Left forelimb (tissue), 1 donor: ENCODE results near the gene P2RY12.

ENCODE experiments used
- DNase-seq: peaks from one replicate; pipeline ENCODE4 v3.0.0-alpha.2; 2018; ENCODE audit warnings: low spot score

Gene P2RY12

DNA sequence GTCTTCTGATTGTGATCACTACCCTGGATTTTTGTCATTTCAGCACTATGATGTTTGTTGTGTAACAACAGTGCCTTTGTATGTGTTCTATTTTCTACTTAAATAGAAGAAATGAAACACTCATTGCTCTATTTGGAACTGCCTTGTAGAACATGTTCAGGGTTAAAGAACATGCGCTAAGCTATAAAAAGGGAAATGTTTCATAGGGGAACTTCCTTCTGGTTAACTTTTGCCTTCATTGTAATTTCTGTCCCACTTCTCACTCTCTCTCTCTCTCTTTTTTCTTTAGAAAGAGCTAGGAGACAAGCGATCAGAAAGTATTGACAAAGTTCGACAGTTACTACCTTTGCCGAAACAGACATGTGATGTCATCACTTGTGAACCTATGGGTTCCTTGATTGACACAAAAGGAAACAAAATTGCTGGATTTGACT, at the start of gene P2RY12:
Gene P2RY12 (minus strand): TSS at position 13 of the 434 bp plus-strand sequence. CDS start 45,908 bp downstream, outside the sequence.
- DNase-seq = no peak

DNA sequence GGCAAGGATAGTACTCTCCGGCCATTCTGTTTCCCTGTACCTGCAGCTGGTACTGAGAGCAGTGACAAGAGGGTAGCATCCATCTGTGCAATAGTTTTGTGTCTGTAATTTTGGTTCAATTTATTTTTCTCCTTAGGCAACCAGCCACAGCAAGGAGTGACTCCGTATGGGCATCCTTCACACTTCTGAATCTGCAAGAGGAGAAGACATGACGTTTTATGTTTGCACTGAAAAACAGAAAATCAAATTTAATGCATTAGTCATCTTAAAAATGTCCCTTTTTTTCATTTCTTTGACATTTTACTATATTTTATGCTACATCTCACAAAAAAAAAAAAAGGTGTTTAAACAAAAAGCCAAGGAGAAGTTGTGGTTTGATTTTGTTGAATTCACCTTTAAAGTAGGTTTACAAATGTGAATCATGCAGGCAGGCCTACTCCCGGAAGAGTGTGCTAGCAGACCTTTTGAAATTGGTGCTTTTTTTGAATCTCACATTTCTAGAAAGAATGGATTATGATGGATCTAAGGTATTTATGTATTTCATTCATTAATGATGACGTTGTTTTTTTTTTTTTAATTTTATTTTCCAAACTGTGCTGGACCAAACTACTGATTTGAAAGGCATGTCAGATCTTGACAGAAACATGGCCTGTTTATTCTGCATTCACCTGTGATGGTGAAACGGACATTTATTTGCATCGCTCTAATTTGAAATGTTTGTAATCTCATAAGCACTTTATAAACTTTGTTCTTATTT, 48.2 kb upstream of the P2RY12 start:
- DNase-seq = no peak

DNA sequence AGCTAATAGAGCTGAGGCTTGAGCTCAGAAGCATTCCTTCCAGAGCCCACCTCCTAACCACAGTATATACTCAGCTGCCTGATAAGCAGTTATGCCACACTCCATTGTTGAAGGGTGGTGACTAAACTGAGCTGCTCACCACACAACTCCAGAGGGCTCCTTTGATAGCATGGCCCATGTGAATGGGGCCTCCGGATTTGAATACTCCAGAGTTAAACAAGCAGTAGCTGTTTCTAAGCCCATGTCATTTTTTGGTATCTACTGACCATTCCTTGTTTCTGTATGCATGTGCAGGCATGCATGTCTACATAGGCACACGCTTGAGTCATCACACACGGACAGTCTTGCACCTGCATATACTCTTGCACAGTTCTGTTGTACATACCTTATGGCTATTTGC, 47.4 kb upstream of the P2RY12 start:
- no peak for DNase-seq

DNA sequence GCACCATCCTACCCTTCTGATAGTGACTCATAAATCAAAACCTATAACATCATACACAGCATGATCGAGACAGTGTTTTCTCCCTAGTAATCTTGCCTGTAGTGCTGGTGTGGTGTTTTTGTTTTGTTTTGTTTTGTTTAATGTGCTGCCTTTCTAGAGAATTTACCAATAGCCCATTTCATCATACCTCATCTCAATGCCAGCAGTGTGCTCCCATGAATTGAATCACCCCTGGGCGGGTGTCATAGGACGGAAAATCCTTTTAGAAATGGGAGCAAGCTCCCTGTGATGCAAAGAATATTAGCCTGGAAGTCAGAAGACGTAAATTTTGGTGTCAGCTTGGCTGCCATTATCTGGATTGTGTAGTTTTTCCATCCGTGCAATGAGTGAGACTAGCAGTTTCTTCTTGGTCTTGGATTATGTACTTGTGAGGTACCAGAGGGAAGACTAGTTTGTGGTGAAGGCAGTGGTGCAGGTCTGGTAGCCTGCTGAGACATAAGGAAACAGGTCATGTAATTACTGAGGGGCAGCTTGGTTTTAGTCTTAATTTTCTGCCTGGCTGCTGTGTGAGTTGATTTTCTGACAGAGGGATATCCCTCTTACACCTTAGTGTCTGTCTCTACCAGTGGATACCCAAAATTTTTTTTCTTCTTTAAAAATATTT, 46.4 kb upstream of the P2RY12 start:
- DNase-seq = no peak

DNA sequence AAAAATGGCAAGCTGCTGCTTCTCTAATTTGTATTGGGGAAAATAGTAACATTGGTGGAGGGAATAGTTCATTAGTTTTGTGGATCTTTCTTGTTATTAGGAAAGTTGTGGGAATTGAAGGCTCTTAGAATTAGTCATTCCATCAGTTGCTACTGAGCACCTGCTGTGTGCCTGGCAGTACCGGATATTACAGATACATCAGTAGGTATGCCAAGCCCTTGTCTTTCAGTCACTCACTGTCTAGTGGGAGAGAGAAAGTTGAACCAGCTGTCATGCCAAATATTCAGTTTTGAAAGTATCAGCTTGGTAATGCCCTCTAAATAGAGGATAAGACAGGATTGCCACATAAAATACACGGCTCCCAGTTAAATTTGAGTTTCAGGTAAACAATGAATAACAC, 43.8 kb upstream of the P2RY12 start:
- no peak for DNase-seq

DNA sequence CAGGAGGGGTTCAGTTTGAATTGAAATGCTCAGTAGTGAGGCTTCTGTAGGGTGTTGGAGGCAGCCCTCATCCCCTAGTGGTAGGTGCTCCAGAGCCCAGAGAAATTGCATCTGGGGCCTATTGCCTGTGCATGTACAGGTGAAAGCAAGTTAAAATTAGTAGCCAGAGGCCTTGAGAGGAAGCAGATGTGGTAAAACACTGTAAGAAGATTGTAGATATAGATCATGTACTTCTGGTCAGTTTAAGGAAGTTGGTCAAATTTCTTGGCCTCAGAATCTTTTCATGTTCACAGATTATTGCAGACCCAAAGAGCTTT, 41.7 kb upstream of the P2RY12 start:
- DNase-seq = no peak

DNA sequence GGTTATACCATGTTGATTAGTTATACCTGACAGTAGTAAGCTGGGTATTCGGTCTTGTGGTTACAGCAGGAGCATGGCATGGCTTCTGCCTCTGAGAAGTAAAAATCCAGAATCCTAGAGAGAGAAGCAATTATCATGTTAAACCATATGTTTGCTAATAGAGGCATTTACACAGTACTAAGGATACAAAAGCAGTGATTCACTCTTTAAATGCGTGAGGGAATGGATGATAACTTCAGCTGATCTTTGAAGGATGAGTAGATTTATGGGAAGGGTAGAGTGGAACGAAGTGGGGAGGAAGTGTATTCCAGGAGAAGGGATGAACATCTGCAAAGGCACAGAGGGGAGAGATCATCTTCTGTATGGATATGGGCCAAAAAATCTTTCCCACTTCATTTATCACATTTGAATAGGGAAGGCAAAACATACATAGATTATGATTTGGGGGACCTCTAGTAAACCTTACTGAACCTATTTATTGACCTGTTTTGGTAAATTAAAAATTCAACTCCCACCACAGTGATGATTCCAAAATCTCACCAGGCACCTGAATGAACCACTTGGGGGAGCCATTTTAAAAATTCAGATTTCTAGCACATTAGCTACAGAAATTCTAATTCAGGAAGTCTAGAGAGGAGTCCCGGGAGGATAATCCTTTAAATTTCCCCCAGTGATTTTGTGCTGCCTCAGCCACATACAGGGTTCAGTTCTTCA, 41.2 kb upstream of the P2RY12 start:
- no peak for DNase-seq

DNA sequence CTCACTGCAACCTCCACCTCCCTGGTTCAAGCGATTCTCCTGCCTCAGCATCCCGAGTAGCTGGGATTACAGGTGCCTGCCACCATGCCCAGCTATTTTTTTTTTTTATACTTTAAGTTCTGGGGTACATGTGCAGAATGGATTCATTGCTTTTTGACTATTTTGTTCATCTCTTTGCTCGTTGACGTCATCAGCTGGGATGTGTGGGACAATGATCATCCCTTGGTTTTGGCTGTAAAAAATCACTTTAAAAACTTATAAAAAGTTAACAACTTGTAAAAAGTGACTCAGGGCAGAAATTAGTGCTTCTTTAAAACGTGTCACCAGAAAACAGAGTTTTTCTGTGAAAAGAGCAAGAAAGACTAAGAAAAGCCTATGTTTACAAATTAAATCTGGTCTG, 38.5 kb upstream of the P2RY12 start:
- no peak for DNase-seq

DNA sequence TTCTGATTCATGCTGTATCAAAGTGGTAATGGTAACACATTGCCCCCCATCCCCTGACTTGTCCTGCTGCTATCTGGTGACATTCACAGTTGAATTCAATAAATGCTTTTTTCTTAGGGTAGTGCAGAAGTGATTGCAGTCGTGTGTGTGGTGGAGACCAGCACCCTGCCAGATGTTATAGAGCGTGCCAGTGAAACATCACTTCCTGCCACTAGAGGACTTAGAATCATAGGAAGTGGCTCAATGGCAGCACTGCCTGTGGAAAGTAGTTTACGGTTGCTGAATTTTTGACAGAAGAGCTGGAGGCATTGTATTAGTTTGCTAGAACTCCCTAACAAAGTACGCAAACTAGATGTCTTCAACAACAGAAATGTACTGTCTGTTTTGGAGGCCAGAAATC, 37.4 kb upstream of the P2RY12 start:
- no peak for DNase-seq

DNA sequence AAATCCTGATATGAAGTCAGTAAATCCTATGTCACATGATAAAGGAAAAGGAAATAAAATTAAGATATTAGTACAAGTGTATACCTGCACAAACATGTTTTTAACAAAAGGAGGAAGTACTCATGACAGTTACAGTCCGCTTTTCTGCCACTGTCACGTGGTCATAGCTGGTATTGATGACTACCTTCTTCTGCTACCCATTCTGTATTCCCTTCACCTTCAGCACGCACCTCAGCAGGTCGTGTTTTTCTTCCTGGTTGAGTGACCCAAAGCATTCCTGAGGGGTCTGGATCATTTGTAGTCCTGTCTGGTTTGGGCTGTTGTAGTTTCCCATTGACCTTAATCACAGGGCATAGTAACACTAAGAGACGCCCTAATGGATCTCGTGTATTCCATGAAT, 35.3 kb upstream of the P2RY12 start:
- DNase-seq = no peak

DNA sequence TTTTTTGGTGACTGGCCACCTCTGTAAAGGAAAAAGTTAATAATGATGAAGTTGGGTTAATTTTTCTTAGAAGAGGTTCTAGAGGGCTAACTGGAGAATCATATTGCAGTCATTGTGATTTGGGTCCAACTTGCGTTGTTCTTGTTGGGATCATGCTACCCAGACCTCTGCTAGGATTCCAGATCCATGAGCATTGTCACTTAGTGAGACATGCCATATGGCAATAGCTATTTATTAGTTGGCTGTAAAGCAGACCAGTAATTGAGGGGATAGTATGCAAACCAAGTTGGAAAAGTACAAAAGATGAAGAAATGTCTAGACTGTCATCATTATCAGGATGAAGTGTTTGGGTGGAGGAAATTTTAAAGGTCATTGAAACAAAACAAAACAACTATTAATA, 30.7 kb upstream of the P2RY12 start:
- no peak for DNase-seq

DNA sequence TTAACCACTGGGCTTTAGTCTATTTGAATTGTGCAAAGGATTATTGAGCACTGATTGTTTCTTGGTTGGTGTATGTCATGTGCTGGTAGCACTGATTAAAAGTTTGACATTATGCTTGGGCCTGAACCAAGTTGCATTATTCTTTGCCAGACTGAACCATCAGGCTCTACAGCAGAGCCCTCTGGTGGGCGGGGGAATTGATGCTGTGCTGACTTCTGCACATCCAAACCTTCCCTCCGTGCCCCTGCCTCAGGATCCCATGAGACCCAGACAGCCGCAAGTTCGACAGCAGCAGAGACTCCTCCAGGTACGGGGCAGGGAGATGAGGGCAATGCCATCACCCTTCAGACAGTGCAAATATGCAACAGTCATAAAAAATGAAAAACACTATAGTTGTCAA, 28.4 kb upstream of the P2RY12 start:
- no peak for DNase-seq

DNA sequence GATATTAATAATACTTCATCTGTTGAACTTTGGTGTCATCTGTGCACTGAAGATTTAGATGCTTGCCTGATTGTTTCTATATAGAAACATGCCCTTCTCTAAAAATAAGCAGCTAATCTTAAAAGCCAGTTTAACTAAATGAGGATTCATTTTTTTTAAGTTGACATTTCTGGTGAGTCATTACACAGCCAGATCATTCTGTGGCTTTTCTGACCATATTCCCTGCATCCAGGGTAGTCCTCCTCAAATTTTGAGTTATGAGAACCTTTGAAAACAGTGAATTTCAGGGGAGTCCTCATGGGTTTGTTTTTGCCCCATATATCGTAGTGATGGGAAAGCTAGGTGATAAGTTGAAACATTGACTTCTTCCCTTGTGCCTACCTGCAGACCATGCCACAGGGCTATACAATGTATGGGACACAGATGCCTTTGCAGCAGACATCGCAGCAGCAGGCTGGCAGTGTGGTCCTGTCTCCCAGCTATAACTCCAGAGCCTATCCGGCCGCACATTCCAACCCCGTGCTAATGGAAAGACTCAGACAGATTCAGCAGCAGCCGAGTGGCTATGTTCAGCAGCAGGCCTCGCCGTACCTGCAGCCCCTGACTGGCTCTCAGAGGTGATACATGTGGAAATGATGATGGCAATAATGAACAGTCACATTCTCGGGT, 26.5 kb upstream of the P2RY12 start:
- DNase-seq = no peak

DNA sequence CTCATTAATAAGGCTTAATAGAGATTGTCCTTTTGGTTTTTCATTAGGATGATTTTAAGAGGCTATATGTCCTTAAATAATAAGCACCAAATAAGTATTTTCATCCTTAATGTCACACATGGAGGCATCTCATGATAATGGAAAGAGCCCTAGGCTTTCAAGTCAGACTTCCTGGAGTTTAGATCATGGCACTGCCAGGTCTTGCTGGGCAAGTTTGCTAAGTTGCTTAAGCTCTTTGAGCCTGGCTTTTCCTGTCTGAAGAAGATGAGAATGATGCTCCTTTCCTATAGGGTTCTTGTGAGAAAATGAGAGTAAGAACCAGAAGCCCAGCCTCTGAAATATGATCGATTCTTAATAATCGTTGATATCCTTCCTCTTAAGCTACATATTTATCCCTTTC, 23.4 kb upstream of the P2RY12 start:
- DNase-seq = no peak

DNA sequence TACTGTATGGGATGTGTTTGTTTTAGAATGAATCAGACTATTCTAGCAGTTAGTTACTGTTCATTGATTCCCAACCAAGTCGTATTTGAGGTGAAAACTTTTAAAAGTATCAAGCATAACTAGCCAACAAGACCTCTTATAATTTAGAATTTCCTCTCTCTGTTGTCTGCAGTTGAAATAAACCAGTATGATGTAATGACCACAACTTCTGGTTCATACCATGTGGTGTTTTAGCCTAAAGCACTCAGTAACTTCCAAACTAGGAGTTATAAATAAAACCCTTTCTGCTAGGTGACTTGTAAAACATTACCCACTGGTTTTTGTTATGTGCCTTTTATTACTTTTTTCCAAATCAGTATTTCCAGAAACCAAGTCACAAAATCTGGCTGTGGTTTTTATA, 19.8 kb upstream of the P2RY12 start:
- DNase-seq = no peak

DNA sequence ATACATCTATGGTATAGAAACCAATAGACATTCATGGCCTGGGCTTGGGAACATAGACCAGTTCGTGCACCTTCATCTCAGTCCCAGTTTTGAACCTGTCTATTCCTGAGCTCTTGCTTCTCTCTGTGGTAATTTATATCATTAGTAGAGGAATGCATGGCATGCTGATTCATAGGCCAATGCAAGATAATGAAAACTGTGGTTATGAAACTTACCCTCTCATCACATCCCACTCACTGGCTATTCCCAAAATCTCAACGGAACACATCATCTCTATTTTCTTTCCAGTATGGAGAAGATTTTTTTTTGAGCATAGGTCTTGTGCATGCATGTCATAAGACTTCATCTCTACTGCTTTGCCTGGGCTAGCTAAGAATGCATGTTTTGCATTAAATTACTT, 18.7 kb upstream of the P2RY12 start:
- DNase-seq = no peak

DNA sequence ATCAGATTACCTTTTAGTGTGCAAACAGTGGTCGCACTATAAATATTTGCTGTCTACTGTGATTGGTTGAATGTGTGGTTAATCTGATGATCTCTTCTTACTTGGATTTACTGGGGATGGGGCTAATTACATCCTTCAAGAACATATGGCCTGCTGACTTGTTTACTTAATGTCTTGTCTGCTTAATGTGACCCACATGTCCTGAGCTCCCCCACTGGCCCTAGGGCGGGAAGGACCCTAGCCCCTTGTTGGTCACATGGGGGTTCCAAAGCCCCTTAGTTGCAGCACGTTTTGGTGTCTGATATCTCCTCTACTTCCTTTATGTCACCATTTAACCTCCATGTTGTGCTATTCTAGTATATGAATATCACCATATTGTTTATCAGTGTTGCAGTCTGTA, 17.8 kb upstream of the P2RY12 start:
- no peak for DNase-seq

DNA sequence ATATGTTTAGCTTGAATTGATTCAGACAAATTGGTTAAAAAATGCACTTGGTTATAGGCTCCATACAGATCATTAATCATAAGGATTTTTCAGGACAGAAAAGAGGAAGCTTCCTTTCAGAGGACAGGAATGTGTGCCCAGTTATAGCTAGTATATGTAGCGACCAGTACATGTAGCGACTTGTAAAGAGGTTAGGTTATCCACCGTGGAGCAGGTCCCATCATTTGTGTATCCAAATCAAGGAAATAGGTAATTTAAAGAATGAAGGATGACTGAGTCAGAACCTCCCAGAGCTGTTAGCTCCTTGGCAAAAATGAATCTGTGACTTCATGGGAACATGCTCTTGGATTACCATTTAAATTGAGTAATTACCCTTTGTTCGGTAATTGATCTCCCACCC, 15.8 kb upstream of the P2RY12 start:
- DNase-seq = no peak

DNA sequence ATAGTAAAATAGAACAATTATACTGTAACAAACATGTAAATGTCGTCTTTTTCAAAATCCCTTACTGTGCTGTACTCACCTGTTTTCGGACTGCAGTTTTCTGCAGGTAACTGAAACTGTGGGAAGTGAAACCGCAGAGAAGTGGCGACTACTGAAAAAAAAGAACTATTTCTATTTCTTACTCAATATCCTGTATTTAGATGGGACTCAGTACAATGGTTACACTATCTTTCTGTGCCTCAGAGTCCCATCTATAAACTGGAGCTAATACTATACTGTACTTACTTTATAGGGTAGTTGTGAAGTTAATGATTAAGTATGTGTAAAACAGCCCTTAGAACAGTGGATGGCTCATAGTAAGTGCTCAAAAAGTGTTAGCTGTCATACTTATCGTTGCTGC, 14.3 kb upstream of the P2RY12 start:
- no peak for DNase-seq

DNA sequence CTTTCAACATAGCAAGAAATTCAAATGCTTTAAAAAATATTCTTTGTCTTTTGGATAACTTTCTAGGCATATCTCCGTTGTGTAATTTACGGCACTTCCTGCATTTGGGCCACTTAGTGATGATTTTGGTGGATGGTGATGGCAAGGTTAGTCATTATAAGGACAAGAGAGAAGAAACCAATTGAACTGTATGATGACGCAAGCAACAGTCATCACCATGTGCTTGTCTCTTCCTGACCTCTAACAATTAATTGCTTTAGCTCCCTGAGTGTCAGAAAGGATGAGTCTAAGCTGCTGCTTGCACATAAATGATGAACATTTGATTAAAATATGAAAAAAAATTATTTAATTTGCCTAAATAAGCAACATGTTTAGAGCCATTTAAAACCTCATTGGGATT, 11.3 kb upstream of the P2RY12 start:
- DNase-seq = no peak

DNA sequence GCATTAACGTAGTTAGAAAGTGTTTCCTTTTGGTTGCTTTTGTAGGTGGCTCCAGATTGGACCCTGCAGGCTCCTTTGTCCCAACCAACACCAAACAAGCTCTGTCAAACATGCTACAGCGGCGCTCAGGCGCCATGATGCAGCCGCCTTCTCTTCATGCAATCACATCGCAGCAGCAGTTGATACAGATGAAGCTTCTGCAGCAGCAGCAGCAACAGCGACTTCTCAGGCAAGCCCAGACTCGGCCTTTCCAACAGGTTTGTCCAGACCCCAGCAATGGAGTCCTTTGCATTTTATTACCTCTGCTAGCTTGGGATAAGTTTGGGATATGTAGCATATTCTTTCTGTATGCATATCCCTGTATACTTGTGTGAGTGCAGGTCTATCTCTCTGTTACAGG, 10.1 kb upstream of the P2RY12 start:
- no peak for DNase-seq

DNA sequence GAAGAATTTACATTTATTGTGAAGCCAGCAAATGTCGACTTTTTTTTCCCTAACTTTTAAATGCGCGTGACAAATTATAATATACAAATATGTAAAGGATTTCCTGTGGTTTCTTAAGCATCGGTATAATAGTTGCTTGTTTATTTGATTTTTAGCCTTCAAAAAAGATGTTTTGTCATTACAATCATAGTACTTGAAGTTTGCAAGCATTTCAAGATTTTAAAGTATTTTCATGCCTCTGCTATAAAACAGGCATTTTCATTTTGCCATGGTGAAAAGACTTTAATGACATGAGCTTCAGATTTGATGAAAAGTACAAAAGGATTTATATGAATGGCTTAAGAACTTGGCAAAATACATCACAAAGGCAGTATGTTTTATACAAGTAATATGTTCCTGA, 9.4 kb upstream of the P2RY12 start:
- no peak for DNase-seq
